Lower lobe of right lung (tissue), 2 donors: ENCODE measurements around the gene KLHL24. TPM values are rescaled to one million over a fixed set of nuclear protein-coding genes. Genes with fewer than 3 reads are reported as not detected.

Experiments used
- ATAC-seq, 2 donors: fragments of 200-7000 bp; cut with Tn5 transposase; one replicate each; pipeline ENCODE4 v1.9.1; 2020 to 2022; ENCODE audit warnings: mild to moderate bottlenecking in 2 of 2, moderate library complexity in 2 of 2
- DNase-seq: peaks from one replicate; pipeline ENCODE4 v3.0.0-alpha.2; 2020
- H3K27ac ChIP-seq: fragments of 200-600 bp; one replicate; pipeline ENCODE4 v1.8.0; 2022
- H3K27me3 ChIP-seq: fragments of 200-600 bp; one replicate; pipeline ENCODE4 v1.8.0; 2022; ENCODE audit warnings: low read depth
- H3K36me3 ChIP-seq: fragments of 200-600 bp; one replicate; pipeline ENCODE4 v1.8.0; 2022; ENCODE audit warnings: mild to moderate bottlenecking
- H3K4me1 ChIP-seq: fragments of 200-600 bp; one replicate; pipeline ENCODE4 v1.8.0; 2022
- H3K4me3 ChIP-seq: fragments of 200-600 bp; one replicate; pipeline ENCODE4 v1.8.0; 2022; ENCODE audit warnings: mild to moderate bottlenecking
- H3K9me3 ChIP-seq: fragments of 200-600 bp; one replicate; pipeline ENCODE4 v1.8.0; 2022
- CTCF ChIP-seq: fragments of 200-600 bp; IDR thresholded peaks from one replicate; pipeline ENCODE4 v1.8.0; 2022; ENCODE audit warnings: antibody characterized with exemption, mild to moderate bottlenecking
- intact Hi-C: fragments of 100-400 bp; cut with DNase I; formaldehyde crosslinking; loops from one replicate; pipeline ENCODE4 v1.11.0; 2022
- total RNA-seq: library from RNA; stranded (reverse); fragmentation: NEBNext Ultra II Directional; extraction: Animal tissue kit (Norgen Biotek cat#: 25700); gene quantifications from one replicate; pipeline ENCODE4 v1.2.1, GENCODE V29; 2021
- donor health status: DM: no; HTN: yes; CAD: no; lungs with severe emphysema.

KLHL24 gene
- total RNA-seq, 1 donor from 2014 or later = 93.9 TPM

DNA sequence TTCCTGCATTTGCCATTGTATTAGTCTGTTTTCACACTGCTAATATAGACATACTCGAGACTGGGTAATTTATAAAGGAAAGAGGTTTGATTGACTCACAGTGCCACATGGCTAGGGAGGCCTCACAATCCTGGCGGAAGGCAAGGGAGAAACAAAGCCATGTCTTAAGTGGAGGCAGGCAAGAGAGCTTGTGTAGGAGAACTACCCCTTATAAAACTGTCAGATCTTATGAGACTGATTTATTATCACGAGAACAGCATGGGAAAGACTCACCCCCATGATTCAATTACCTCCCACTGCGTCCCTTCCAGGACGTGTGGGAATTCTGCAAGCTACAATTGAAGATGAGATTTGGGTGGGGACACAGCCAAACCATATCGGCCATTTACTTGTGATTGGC is 90.0 kb downstream of the KLHL24 start:
- no peak for TF ChIP-seq CTCF
- Histone ChIP-seq H3K36me3 (peaks cover 96% of the 10 kb centered on the region), H3K4me3 (no peak overlapping the region), H3K9me3 (no peaks in the 10 kb centered on the region), H3K27me3 (no peaks in the 10 kb centered on the region), H3K4me1 (no peaks in the 10 kb centered on the region), H3K27ac (no peak overlapping the region)
- ATAC-seq (no peak), DNase-seq (no peak)
- intact Hi-C loops = no loop called here

- H3K36me3 ChIP-seq = peaks cover 96% of the 10 kb centered on the region
These were observed 92.8 kb downstream of the KLHL24 start for GRCh38 chr3:183728204-183728603.

DNA sequence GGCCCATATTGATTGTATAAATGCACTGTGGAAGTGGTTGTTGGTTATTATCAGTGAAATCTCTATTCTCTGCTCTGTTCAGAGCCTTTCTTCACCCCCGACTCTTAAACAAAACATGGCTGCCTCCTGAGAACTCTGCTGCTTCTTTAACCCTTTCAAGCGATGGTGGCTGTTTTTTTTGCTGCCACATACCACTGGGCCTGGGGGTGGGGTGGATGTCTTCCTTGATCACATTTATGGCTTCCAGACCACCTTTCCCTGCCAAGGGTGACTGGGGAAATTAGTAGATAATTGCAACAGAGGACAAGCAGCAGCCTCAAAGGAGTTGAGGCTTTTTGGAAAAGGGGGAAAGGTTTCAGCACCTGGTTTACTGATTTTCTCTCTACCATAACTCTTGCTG is 94.9 kb downstream of the KLHL24 start:
- ATAC-seq = no peak
- no peak for TF ChIP-seq CTCF
- Histone ChIP-seq H3K4me1 (no peaks in the 10 kb centered on the region), H3K27me3 (no peaks in the 10 kb centered on the region), H3K27ac (no peak overlapping the region), H3K36me3 (peaks cover 94% of the 10 kb centered on the region), H3K9me3 (no peaks in the 10 kb centered on the region), H3K4me3 (no peak overlapping the region)
- DNase-seq = no peak
- intact Hi-C loops = no loop called here

More at GRCh38 chr3:183728204-183728603, 92.8 kb downstream of the KLHL24 start:
- intact Hi-C loops = no loop called here
- Histone ChIP-seq H3K4me3 (no peak overlapping the region), H3K27ac (no peak overlapping the region), H3K27me3 (no peaks in the 10 kb centered on the region), H3K4me1 (no peaks in the 10 kb centered on the region), H3K9me3 (no peaks in the 10 kb centered on the region)
- TF ChIP-seq CTCF = no peak
- DNase-seq = no peak
- ATAC-seq = no peak

DNA sequence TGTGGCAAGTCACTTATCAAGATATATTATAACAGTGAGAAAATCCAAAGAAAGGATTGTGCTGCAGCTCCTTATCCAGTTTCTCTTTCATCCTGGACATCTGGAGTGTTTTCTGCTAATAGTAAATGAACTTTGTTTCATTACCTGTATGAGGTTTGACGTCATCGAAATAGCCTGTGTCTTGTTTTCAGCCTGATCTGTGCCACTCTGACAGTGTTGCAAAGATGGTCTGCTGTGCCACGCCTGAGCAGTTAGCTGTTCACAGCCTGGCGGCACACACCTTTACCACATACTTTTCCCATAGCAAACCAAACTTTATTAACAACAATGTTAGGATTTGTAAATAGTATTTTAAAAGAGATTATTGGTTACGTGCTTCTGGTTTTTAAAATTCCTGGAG is 96.2 kb downstream of the KLHL24 start:
- DNase-seq (no peak), ATAC-seq (no peak)
- TF ChIP-seq CTCF = no peak
- Histone ChIP-seq H3K4me3 (no peak overlapping the region), H3K4me1 (no peaks in the 10 kb centered on the region), H3K27ac (no peak overlapping the region), H3K9me3 (no peaks in the 10 kb centered on the region), H3K36me3 (peaks cover 92% of the 10 kb centered on the region), H3K27me3 (no peaks in the 10 kb centered on the region)
- intact Hi-C loops = no loop called here

DNA sequence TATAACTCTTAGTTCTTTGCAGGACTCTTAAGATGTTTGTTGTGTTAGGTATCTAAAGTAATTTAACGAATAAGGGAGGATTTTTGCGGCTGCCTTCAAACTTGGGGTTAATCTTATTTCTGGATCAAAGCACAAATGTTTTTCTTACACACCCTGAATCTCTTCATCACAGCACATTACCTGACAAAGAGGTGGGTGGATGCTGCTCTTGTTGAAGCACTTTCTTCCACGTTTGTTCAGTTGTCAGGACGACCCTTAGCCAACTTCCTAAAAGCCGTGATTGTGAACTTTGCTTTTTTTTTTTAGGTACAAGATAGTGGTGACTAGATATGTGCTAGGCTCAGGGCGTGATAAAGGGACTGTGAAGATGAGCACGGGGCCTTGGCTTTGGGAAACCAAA is 98.1 kb downstream of the KLHL24 start:
- H3K4me3 ChIP-seq = no peak overlapping the region
- DNase-seq (no peak), ATAC-seq (no peak)
- peaks cover 91% of the 10 kb centered on the region for H3K36me3 ChIP-seq
- H3K9me3 ChIP-seq = no peaks in the 10 kb centered on the region
- H3K4me1 ChIP-seq = no peaks in the 10 kb centered on the region
- H3K27ac ChIP-seq = no peak overlapping the region
- intact Hi-C loops = no loop called here
- TF ChIP-seq CTCF = no peak
- H3K27me3 ChIP-seq = no peaks in the 10 kb centered on the region

Other genes starting within 250 kb of the KLHL24 start
- gene MCF2L2, start 207.0 kb upstream of the KLHL24 start, total RNA-seq = 0.62 TPM
- gene KLHL6, start 79.9 kb upstream of the KLHL24 start, total RNA-seq = 36.7 TPM
- 29.0 TPM for gene YEATS2, start 62.2 kb downstream of the KLHL24 start, total RNA-seq
- 1.9 TPM for gene MAP6D1, start 190.0 kb downstream of the KLHL24 start, total RNA-seq
- gene PARL, start 249.3 kb downstream of the KLHL24 start, total RNA-seq = 41.8 TPM